Gastrocnemius medialis (tissue), 4 donors: ENCODE data around the gene AFDN. TPM values are rescaled to one million over a fixed set of nuclear protein-coding genes. Genes with fewer than 3 reads are reported as not detected.

Experiments
- ATAC-seq, 2 donors: fragments of 150-250 bp; one replicate each; pipeline ENCODE4 v1.9.1; 2016
- DNase-seq, 2 donors: peaks; one replicate each; pipeline ENCODE4 v3.0.0-alpha.2; 2019
- H3K27ac ChIP-seq, 4 donors: fragments of 200-600 bp; sonication (generic); 1 replicate in 1 of 4; 2 replicates in 3 of 4; pipeline ENCODE4 v1.5.1; 2016 to 2018; ENCODE audit warnings: mild to moderate bottlenecking in 2 of 4, moderate library complexity in 1 of 4
- H3K27me3 ChIP-seq, 3 donors: fragments of 200-600 bp; sonication (generic) in 2 of 3; 1 replicate in 1 of 3; 2 replicates in 2 of 3; pipeline versions ENCODE4 v1.5.1 to v1.6.0; 2016 to 2019; ENCODE audit warnings: mild to moderate bottlenecking in 1 of 3, moderate library complexity in 1 of 3
- H3K36me3 ChIP-seq, 2 donors: fragments of 200-600 bp; sonication (generic) in 1 of 2; one replicate each; pipeline ENCODE4 v1.5.1; 2017 to 2018
- H3K4me1 ChIP-seq, 2 donors: fragments of 200-600 bp; sonication (generic) in 1 of 2; one replicate each; pipeline ENCODE4 v1.5.1; 2016 to 2017; ENCODE audit warnings: mild to moderate bottlenecking in 2 of 2
- H3K4me3 ChIP-seq, 4 donors: fragments of 200-600 bp; sonication (generic) in 3 of 4; 1 replicate in 1 of 4; 2 replicates in 3 of 4; pipeline ENCODE4 v1.5.1; 2016 to 2019; ENCODE audit warnings: mild to moderate bottlenecking in 2 of 4
- H3K9me3 ChIP-seq, 3 donors: fragments of 200-600 bp; sonication (generic) in 2 of 3; 1 replicate in 1 of 3; 2 replicates in 2 of 3; pipeline ENCODE4 v1.5.1; 2016 to 2019
- POLR2A ChIP-seq, 2 donors: fragments of 450-650 bp; IDR thresholded peaks; one replicate each; pipeline ENCODE4 v1.6.1; 2017; ENCODE audit warnings: antibody characterized with exemption in 2 of 2, mild to moderate bottlenecking in 2 of 2, moderate library complexity in 2 of 2
- in situ Hi-C, 4 donors: fragments of 200-750 bp; cut with MboI; loops; one replicate each; pipeline versions ENCODE4 v1.15.0 to v1.8.0; 2017; ENCODE audit warnings: low sequenced_read_pairs in 4 of 4
- intact Hi-C: fragments of 100-400 bp; cut with DNase I; formaldehyde crosslinking; loops from one replicate; pipeline ENCODE4 v1.15.1; 2023; ENCODE audit warnings: low total_unique reads
- total RNA-seq, 4 donors: library from RNA; depleted of rRNA; stranded (reverse); fragments of >200 nt; gene quantifications; one replicate each; pipeline versions ENCODE4 v1.1.0 to v1.2.3, GENCODE V29; 2016
- TF ChIP-seq, protein P1 (sequence below), 5 experiments: fragments of 450-650 bp in 3 of 5; fragments of 200-600 bp in 2 of 5; sonication (generic) in 2 of 5; IDR thresholded peaks in 4 of 5; conservative IDR thresholded peaks in 1 of 5; 1 replicate in 4 of 5; 2 replicates in 1 of 5; pipeline ENCODE4 v1.5.1; 2016 to 2019; ENCODE audit warnings: antibody characterized with exemption in 5 of 5, mild to moderate bottlenecking in 3 of 5, moderate library complexity in 3 of 5

The AFDN gene
- total RNA-seq, 4 donors from 2014 or later = 22.2 to 66.0 (median 30.0) TPM

DNA sequence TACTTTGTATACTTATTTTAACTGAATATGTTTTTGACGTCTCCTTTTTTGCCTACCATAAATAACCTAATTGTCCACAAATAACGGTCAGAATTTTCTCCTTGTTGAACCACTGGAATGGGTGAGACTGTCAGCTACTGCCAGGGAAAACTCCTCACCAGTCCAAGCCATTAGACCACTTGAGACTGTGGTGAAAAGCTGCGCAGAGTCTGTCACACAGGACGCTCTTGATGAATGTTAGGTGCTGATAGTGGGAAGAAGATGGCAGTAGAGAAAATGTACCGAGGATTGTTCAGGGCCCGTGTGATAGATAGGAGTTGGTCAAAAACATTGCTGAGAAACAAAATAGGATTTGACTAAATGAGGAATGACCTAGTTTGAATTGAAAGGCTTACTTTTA, 95.1 kb downstream of the AFDN start:
- Histone ChIP-seq H3K27me3 (no peaks in the 10 kb centered on the region), H3K4me3 (no peak overlapping the region), H3K4me1 (no peaks in the 10 kb centered on the region), H3K36me3 (peaks cover 0 to 76% of the 10 kb centered on the region in 2 donors), H3K27ac (no peak overlapping the region), H3K9me3 (no peaks in the 10 kb centered on the region)
- TF ChIP-seq, protein P1, sequence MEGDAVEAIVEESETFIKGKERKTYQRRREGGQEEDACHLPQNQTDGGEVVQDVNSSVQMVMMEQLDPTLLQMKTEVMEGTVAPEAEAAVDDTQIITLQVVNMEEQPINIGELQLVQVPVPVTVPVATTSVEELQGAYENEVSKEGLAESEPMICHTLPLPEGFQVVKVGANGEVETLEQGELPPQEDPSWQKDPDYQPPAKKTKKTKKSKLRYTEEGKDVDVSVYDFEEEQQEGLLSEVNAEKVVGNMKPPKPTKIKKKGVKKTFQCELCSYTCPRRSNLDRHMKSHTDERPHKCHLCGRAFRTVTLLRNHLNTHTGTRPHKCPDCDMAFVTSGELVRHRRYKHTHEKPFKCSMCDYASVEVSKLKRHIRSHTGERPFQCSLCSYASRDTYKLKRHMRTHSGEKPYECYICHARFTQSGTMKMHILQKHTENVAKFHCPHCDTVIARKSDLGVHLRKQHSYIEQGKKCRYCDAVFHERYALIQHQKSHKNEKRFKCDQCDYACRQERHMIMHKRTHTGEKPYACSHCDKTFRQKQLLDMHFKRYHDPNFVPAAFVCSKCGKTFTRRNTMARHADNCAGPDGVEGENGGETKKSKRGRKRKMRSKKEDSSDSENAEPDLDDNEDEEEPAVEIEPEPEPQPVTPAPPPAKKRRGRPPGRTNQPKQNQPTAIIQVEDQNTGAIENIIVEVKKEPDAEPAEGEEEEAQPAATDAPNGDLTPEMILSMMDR (IDR thresholded peaks at IDR 0.05 in 4 of 5, conservative IDR thresholded peaks at IDR 0.05 in 1 of 5) = no peak
- no peak for TF ChIP-seq POLR2A (IDR thresholded peaks at IDR 0.05)
- intact Hi-C loops (no loop called here), in situ Hi-C loops (loop anchor here in 2 of 4 donors (25.0 kb wide), 2 partner anchors 190 to 215 kb away; no protein-coding TSS in a partner anchor)
- DNase-seq = no peak
- no peak for ATAC-seq

DNA sequence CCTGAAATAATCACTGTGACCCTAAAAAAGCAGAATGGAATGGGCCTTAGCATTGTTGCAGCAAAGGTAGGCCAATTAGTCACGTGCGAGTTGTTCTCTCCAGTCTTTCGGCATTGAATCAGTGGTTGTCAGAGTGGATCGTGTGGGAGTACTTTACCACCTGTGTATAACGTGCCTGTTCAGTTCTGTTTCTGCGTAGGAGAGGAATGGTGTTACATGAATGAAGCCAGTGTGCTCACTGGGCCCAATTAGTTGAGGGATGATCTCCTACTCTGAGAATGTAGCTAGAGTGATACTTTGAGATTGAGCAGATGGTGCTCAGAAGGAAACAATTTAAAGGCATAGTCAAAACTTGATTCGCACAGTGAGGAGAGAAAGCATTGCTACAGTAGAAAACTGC, 98.3 kb downstream of the AFDN start:
- Histone ChIP-seq H3K27me3 (no peaks in the 10 kb centered on the region), H3K27ac (no peak overlapping the region), H3K4me1 (no peaks in the 10 kb centered on the region), H3K4me3 (no peak overlapping the region), H3K36me3 (peaks cover 0 to 57% of the 10 kb centered on the region in 2 donors), H3K9me3 (no peaks in the 10 kb centered on the region)
- intact Hi-C loops (no loop called here), in situ Hi-C loops (no loop called here)
- DNase-seq = no peak
- no peak for ATAC-seq
- TF ChIP-seq POLR2A (IDR thresholded peaks at IDR 0.05) = no peak
- TF ChIP-seq, protein P1 (IDR thresholded peaks at IDR 0.05 in 4 of 5, conservative IDR thresholded peaks at IDR 0.05 in 1 of 5) = no peak

DNA sequence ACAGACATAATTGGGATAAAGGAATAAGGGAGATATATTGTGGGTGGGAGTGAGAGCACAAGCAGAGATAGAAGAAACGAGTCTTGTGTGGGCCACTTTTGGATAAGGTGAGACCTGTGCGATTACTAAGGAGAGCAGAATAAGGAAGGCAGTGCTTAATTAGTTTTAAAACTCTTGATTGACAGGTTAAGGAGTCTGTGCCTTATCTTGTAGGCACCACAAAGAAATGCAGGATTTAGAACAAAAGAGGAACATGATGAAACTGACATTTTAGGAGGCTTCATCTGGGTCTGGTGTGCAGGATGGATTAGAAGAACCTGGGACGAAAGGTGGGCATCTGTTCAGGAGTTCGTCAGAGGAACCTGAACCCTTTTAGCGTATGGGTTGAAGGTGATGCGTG, 100.5 kb downstream of the AFDN start:
- Histone ChIP-seq H3K27me3 (no peaks in the 10 kb centered on the region), H3K9me3 (no peaks in the 10 kb centered on the region), H3K36me3 (peaks cover 0 to 38% of the 10 kb centered on the region in 2 donors), H3K4me1 (peaks cover under 1 to 4% of the 10 kb centered on the region in 2 donors), H3K27ac (no peak overlapping the region), H3K4me3 (no peak overlapping the region)
- no peak for DNase-seq
- in situ Hi-C loops (no loop called here), intact Hi-C loops (no loop called here)
- ATAC-seq = no peak
- no peak for TF ChIP-seq POLR2A (IDR thresholded peaks at IDR 0.05)
- TF ChIP-seq, protein P1 (IDR thresholded peaks at IDR 0.05 in 4 of 5, conservative IDR thresholded peaks at IDR 0.05 in 1 of 5) = no peak

DNA sequence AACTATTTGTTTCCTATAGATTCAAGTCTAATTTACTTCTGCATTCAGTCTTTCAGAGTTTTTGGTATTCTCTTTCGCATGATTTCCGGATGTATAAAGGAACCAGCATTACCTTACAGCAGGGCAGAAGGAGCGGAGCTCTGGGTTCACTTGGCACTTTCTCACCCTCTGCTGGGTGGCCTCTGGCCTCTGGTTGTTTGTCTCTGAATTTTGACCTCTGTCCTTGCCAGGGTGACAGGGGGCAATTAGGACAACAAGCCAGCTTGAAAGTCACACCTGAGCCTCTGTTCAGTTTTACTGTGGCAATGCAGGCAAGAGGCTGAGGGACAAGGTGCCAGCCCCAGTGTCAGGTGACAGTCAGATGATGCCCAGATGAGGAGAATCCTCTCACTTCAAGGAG, 101.4 kb downstream of the AFDN start:
- Histone ChIP-seq H3K4me1 (peaks cover 8 to 13% of the 10 kb centered on the region in 2 donors), H3K27ac (no peak overlapping the region), H3K27me3 (no peaks in the 10 kb centered on the region), H3K4me3 (no peak overlapping the region), H3K9me3 (no peaks in the 10 kb centered on the region), H3K36me3 (peaks cover 0 to 30% of the 10 kb centered on the region in 2 donors)
- in situ Hi-C loops (no loop called here), intact Hi-C loops (no loop called here)
- ATAC-seq (no peak), DNase-seq (no peak)
- no peak for TF ChIP-seq POLR2A (IDR thresholded peaks at IDR 0.05)
- TF ChIP-seq, protein P1 (IDR thresholded peaks at IDR 0.05 in 4 of 5, conservative IDR thresholded peaks at IDR 0.05 in 1 of 5) = no peak

DNA sequence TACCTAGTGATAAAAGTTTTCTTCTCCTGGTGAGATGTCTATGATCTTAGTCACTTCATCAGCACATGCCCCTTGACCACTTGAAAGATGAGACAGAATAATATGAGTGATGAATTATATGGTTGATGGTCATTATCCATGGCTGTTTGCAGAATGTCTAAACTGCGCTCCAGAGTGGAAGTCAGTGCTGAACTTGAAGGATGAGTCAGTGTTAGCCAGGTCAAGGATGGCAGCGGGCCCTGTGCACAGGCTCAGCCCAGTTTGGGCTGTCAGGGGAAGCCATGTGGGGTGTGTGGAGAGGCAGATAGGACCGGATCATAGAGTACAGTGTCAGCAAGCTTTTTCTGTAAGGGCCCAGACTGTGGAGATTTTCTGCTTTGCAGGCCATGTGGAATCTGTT, 103.6 kb downstream of the AFDN start:
- DNase-seq (no peak), ATAC-seq (peak in 1 of 2 donors; percentile 23)
- H3K27ac ChIP-seq = no peak overlapping the region
- no peak for TF ChIP-seq POLR2A (IDR thresholded peaks at IDR 0.05)
- TF ChIP-seq, protein P1 (IDR thresholded peaks at IDR 0.05 in 4 of 5, conservative IDR thresholded peaks at IDR 0.05 in 1 of 5) = no peak
- H3K9me3 ChIP-seq = no peaks in the 10 kb centered on the region
- peaks cover 14 to 24% of the 10 kb centered on the region in 2 donors for H3K4me1 ChIP-seq
- intact Hi-C loops = no loop called here
- H3K4me3 ChIP-seq = no peak overlapping the region
- in situ Hi-C loops = no loop called here
- no peaks in the 10 kb centered on the region for H3K27me3 ChIP-seq
- peaks cover 0 to 23% of the 10 kb centered on the region in 2 donors for H3K36me3 ChIP-seq
